Measurements from ENCODE around the gene EEF1A2. TPM values are rescaled to one million over a fixed set of nuclear protein-coding genes. Genes with fewer than 3 reads are reported as not detected.

The EEF1A2 gene
- total and polyA plus RNA-seq, 2 of the 4 experiments (the other 2 are of a cell fraction) = 1.3 to 4.6 TPM

GRCh38 chr20:63482021-63482587 lies 16.8 kb downstream of the EEF1A2 start:
- no peak overlapping the region for H4K8ac ChIP-seq (ENCODE audit: low read depth in 2 of 2, low read length in 2 of 2)
- no peak overlapping the region for H2AFZ ChIP-seq (replicated peaks; ENCODE audit: low read length, poor library complexity)
- dilution Hi-C loops (cut with HindIII; ENCODE audit: low sequenced_read_pairs, unreplicated experiment) (no loop called here), intact Hi-C loops (cut with micrococcal nuclease) (no loop called here), in situ Hi-C loops (cut with MboI; ENCODE audit: low sequenced_read_pairs) (no loop called here)
- H3K4ac ChIP-seq (ENCODE audit: low read depth, low read length) = no peak overlapping the region
- H4K5ac ChIP-seq (ENCODE audit: low read depth, low read length) = no peak overlapping the region
- H4K20me1 ChIP-seq (ENCODE audit: insufficient read depth, low read length) = no peaks in the 10 kb centered on the region; the same call in 1 of the 2 replicates
- H3K23ac ChIP-seq (ENCODE audit: low read depth, low read length) = no peak overlapping the region
- H3K4me1 ChIP-seq (ENCODE audit: control insufficient read depth, insufficient read depth, low read length) = no peaks in the 10 kb centered on the region
- CTCF ChIA-PET = interaction anchor here (1.4 kb wide), 1 partner anchor 14 kb away, joined by 5 read pairs; no protein-coding TSS in a partner anchor
- no peak overlapping the region for H2AK5ac ChIP-seq (ENCODE audit: low read depth, low read length)
- H2BK5ac ChIP-seq (ENCODE audit: low read depth, low read length, poor library complexity, severe bottlenecking) = no peak overlapping the region
- H3K79me1 ChIP-seq (ENCODE audit: low read depth in 1 of 2, low read length in 2 of 2) = no peaks in the 10 kb centered on the region
- H3K9me1 ChIP-seq (ENCODE audit: insufficient read depth, low read length) = no peaks in the 10 kb centered on the region
- no peaks in the 10 kb centered on the region for H3K9me3 ChIP-seq (ENCODE audit: control insufficient read depth, insufficient read depth, low read length)
- BruUV-seq (replicated peaks) = no TSS peak
- H3K36me3 ChIP-seq (ENCODE audit: control insufficient read depth, insufficient read depth, low read length) = no peaks in the 10 kb centered on the region
- no peak overlapping the region for H2AK9ac ChIP-seq (replicated peaks; ENCODE audit: low read depth, low read length, poor library complexity)
- DNase-seq (no peak), ATAC-seq (ENCODE audit: low read depth) (no peak)
- H4K91ac ChIP-seq (ENCODE audit: insufficient read depth, low read depth, low read length) = no peak overlapping the region
- H2BK20ac ChIP-seq (ENCODE audit: low read depth, low read length) = no peak overlapping the region
- no peak overlapping the region for H2BK120ac ChIP-seq (ENCODE audit: low read depth, low read length)
- no peak overlapping the region for H3K27ac ChIP-seq (ENCODE audit: insufficient read depth, low read length)
- no peak overlapping the region for H3K18ac ChIP-seq (ENCODE audit: low read depth, low read length)
- H3K4me2 ChIP-seq (ENCODE audit: low read depth, low read length) = no peak overlapping the region
- TF ChIP-seq MAZ (IDR thresholded peaks at IDR 0.05; ENCODE audit: borderline replicate concordance, low read depth, low read length) = no peak
- TF ChIP-seq NFE2L2 (IDR thresholded peaks at IDR 0.05; ENCODE audit: low read depth, low read length) = no peak
- no peak for TF ChIP-seq RAD21 (IDR thresholded peaks at IDR 0.05; ENCODE audit: low read length)
- no peak for TF ChIP-seq CHD1 (IDR thresholded peaks at IDR 0.05; ENCODE audit: low read depth, low read length)
- no peak for TF ChIP-seq CEBPB (IDR thresholded peaks at IDR 0.05; ENCODE audit: low read depth, low read length)
- POLR2A ChIA-PET (ENCODE audit: unreplicated experiment) = no interaction called here
- H3K14ac ChIP-seq (replicated peaks; ENCODE audit: low read depth, low read length) = no peak overlapping the region
- no peak overlapping the region for H2BK15ac ChIP-seq (ENCODE audit: low read depth, low read length)
- no peak overlapping the region for H3K56ac ChIP-seq (ENCODE audit: extremely low read depth, insufficient read depth, low read length)
- peaks cover 47% of the 10 kb centered on the region for H3K27me3 ChIP-seq (ENCODE audit: control insufficient read depth, insufficient read depth, low read length)
- no peak overlapping the region for H3K9ac ChIP-seq (ENCODE audit: low read depth, low read length)
- H3K4me3 ChIP-seq (ENCODE audit: insufficient read depth, low read depth, low read length) = no peak overlapping the region
- WGBS, 2 experiments (ENCODE audit: extremely low coverage in 2 of 2, insufficient read length in 1 of 2) = no CpG with 5 or more reads among the region's 11 CpGs

Measured in IMR-90 (cell line).